HG03378 (cell line): ENCODE data around the gene SIRPB2.

Source experiments
- ATAC-seq: cut with Tn5 transposase; IDR thresholded peaks from one replicate; pipeline ENCODE4 v1.9.1; 2021; ENCODE audit warnings: mild to moderate bottlenecking, moderate library complexity; ENCODE audit not compliant: unreplicated experiment

Gene SIRPB2

DNA sequence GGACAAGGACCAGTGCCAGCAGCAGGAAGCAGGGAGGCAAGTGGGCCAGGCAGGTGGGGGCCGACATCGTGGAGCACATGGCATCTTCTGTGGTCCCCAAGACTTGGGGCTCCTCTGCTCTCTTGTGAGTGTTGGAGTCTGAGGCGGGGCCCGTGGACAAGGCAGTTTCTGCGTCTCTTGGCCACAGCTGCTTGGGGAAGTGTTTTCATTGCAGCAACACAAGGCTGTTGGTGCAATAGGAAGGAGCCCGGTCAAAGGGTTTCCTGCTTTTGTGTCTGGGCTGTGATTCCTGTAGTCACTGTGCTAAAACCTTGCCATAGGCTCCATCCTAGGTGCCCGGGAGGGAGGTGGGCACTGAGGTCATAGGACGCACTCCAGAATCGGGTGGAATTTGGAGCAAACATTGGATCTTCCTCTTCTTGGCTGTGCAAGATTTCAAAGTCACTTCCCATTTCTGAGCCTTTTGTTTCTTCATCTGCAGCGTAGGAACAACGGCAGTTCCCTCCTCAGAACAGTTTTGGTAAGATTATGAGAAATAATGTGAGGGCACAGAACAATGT, at the start of gene SIRPB2:
SIRPB2 (minus strand) TSS at position 140 of the 560 bp plus-strand sequence; CDS start at position 79, 61 bp downstream.
- no peak for ATAC-seq

DNA sequence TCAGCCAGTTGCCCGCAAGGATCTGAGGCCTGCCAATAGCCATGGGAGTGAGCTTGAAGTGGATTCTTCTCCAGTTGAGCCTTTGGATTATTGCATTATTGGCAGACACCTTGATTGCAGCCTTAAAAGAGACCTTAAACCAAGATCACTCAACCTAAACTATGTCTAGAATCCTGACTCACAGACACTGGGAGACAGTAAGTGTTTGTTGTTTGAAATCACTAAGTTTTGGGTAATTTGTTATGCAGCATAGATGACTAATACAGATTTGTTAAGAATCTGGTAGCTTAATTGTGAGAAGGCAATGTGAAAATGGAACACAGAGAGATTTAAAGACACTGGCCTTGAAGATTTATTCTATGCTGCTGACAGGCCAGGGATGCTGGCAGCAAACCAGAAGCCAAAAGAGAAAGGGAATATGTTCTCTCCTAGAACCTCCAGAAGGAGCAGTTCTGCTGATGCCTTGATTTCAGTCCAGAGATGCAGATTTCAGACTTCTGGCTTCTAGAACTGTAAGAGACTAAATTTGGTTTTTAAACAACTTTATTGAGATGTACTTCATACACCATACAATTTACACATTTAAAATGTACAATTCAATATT, 48.7 kb upstream of the SIRPB2 start:
- ATAC-seq = no peak

GRCh38 chr20:1538655-1539054, 47.4 kb upstream of the SIRPB2 start:
- no peak for ATAC-seq

- no peak for ATAC-seq
Observed at GRCh38 chr20:1537731-1538058, 46.5 kb upstream of the SIRPB2 start.

GRCh38 chr20:1536893-1537730, 45.9 kb upstream of the SIRPB2 start:
- ATAC-seq = no peak

- peak; percentile 84 for ATAC-seq
Observed at GRCh38 chr20:1535420-1536175, 44.4 kb upstream of the SIRPB2 start.

- no peak for ATAC-seq
Observed at GRCh38 chr20:1534526-1534925, 43.3 kb upstream of the SIRPB2 start.

DNA sequence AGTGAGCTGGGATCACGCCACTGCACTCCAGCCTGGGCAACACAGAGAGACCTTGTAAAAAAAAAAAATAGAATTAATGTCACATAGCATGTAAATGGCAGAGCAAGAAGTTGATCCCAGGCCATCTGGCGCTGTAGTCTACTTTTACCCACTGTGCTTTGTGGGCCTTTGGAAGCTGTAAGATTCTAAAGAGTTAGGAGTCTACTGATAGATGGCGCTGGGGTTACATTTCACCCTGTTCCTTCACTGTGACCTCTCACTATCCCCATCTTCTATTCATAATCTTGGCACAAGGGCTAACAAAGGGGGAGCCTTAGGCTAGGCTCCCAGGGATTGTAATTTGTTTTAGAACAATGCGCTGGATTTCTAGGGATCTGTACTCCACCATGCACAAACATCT, 41.8 kb upstream of the SIRPB2 start:
- ATAC-seq = no peak

- ATAC-seq = no peak
Observed at GRCh38 chr20:1528811-1529210, 37.6 kb upstream of the SIRPB2 start.

- ATAC-seq = no peak
Observed at GRCh38 chr20:1527923-1528322, 36.7 kb upstream of the SIRPB2 start.

DNA sequence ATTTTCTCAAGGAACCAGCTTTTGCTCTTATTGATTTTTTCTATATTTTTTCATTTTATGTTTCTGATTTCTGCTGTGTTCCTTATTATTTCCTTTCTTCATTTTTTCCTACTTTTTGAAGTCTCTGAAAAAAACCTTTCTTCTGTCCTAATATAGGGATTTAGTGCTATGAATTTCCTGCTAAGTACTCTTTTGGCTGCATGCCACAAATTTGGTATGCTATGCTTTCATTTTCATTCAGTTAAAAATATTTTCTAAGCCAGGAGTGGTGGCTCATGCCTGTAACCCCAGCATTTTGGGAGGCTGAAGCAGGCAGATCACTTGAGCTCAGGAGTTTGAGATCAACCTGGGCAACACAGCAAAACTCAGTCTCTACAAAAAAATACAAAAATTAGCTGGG, 35.7 kb upstream of the SIRPB2 start:
- ATAC-seq = no peak

- ATAC-seq = no peak
Observed at GRCh38 chr20:1526310-1526709, 35.1 kb upstream of the SIRPB2 start.

DNA sequence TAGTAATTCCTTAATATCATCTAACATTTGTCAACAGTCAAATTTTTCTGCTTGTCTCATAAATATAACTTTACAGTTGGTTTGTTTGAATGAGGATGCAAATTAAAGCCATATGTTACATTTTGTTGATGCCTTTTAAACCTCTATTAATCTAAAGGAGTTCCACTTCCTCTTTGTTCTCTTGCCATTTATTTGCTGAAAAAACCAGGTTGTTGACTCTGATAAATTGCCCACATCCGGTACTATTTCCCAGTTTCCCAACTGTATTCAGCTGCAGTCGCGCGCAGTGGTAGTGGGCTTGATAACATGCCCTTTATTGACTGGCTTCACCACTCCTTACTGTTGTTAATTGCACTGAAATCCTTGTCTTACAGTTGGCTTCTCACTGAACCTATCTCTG, 32.8 kb upstream of the SIRPB2 start:
- no peak for ATAC-seq

DNA sequence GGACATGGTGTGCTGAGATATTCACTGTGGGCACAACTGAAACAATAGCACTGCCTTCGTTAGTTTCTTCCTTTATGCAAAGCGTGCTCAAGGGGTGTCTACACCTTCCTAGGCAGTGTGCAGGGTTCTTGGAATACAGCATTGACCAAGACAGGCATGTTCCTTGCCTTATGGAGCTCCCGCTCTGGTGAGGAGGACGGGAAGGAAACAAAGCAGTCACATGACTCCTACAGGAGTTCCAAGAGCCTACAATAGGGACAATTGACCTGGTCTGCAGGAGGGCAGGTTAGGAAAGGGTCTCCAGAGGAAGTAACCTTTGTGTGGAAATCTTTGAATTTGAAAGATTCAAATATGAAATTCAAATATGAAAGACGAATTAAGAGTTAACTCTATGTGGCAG, 25.8 kb upstream of the SIRPB2 start:
- no peak for ATAC-seq

DNA sequence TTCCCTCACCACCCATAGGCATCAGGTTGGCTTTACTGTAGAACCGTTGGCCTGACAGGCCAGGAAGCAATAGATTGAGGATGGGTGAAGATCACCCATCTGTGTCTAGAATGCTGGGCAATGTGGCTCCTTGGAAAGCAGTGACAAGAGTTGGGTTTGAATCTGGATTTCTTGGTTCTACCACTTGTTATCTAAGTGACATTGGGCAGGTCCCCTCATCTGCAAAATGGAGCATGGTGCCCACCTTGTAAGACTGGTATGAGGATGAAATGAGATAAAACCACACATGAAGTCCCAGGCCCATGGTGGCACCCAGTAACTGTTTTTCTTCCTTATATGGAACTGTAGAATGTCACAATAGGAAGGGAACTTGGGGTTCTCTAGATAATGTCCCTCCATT, 22.6 kb upstream of the SIRPB2 start:
- ATAC-seq = no peak

- no peak for ATAC-seq
Observed at GRCh38 chr20:1509237-1509636, 18.0 kb upstream of the SIRPB2 start.

DNA sequence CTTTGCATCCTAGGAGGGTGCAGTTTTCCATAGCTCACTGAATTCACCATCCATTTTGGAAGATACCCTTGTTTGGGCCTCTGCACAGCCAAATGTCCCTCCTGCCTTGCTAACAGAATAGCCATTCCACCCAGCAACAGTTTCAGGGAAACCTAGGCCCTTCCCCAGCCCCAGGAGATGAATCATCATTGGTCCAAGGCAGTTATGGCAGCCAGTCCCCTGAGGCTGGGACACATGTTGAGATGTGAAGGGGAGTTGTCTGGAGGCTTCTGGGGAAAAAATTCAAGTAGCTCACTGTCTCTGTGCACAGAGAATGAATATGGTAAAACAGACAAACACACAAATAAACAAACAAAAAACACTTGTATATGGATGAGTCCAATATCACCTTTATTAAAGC, 17.4 kb upstream of the SIRPB2 start:
- no peak for ATAC-seq

GRCh38 chr20:1507276-1507675, 16.1 kb upstream of the SIRPB2 start:
- no peak for ATAC-seq

- ATAC-seq = no peak
Observed at GRCh38 chr20:1505871-1506270, 14.7 kb upstream of the SIRPB2 start.

GRCh38 chr20:1505361-1505760, 14.1 kb upstream of the SIRPB2 start:
- ATAC-seq = no peak

DNA sequence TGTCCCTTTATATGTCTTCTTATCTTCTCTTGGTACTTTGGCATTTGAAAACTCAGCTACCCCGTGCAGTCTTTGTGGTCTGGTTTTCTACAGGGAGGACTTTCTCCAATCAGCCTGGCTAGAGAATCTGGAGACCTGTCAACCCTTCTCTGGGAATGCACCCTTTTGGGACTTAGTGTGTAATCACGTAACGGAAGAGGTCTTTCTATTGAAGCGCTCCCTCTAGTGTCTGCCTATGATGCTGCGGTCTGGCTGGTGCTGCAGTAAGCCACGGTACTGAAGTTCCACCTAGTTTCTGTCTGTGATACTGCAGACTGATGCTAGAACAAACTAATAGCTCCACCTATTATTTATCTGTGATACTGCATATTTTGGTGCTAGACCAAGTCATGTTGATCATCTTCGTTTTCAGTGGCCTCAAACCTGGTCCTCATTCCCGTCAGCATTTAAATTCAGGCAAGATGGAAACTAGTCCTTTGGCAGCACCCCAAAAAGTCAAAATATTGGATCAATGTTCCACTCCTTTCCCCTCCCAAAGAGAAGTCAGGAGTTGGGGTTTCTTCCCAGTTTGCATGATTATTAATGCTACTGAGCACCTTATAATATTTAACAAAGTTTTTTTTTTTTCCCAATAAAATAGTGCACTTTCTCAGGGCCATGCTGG, 12.5 kb upstream of the SIRPB2 start:
- peak; percentile 97 for ATAC-seq
